HG02870 (cell line): Measurements from ENCODE around the gene CARF.
"Not testable (repeated sequence)": the region's sequence is repeated elsewhere in the genome, so short reads cannot be mapped to it uniquely, and the experiment has no call there.

Experiments
- ATAC-seq: cut with Tn5 transposase; IDR thresholded peaks from one replicate; pipeline ENCODE4 v1.9.1; 2021; ENCODE audit warnings: mild to moderate bottlenecking, moderate library complexity; ENCODE audit not compliant: unreplicated experiment

The CARF gene, protein sequence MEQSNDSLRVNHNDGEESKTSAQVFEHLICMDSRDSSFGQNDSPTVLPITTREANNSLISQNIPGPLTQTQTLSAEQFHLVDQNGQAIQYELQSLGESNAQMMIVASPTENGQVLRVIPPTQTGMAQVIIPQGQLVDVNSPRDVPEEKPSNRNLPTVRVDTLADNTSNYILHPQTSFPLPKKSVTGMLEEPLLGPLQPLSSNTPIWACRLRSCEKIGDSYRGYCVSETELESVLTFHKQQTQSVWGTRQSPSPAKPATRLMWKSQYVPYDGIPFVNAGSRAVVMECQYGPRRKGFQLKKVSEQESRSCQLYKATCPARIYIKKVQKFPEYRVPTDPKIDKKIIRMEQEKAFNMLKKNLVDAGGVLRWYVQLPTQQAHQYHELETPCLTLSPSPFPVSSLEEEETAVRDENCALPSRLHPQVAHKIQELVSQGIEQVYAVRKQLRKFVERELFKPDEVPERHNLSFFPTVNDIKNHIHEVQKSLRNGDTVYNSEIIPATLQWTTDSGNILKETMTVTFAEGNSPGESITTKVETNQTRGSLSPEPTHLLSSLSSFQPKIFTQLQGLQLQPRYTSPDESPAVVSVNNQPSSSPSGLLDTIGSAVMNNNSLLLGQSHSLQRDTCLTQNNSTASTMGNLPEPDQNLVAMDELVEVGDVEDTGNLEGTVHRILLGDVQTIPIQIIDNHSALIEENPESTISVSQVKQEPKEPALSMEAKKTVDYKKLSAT

DNA sequence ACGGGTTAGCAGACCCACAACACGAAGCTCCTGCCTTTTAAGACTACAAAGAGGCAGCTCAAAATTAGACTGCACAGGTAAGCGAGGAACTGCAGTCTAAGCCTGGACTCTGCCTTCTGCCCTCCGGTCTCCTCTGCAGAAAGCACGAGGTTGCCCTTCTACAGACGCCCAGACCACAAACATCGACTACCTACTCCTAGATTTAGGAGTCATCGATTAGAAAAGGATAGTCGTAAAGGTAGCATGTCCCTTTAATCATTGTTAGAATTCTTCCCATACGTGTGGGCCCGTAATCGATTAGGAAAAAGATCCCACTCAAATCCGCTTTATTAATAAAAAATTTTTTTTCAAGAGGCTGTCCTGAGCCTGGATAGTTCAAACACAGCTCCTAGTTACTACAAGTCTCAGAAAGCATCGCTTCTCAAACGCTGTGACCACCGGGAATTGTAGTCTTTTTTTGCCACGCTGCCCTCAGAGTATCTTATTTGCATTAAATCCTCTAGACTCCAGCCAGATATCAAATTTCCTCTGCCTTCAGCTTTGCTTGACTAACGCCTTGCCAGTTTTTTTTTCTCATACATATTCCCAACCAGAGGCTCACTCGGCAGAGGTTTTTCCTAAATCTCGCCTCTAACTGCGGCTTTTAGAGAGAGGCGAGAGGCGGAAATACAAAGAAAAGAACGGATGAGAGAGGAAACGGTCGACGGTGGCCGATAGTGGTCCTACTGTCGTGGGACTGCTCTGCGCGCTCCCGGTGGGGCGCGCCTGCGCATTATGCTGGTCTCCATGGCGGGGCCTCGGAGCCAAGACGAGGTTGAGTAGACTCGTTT is at the start of gene CARF, which contains the start of gene WDR12:
Gene CARF, plus strand, starts transcription at position 764 of the 830 bp plus-strand sequence. CDS start 29,628 bp downstream, outside the sequence.
Gene WDR12, minus strand, starts transcription at position 162 of the 830 bp plus-strand sequence. CDS start 197 bp downstream, outside the sequence.
- ATAC-seq = peak; percentile 65

DNA sequence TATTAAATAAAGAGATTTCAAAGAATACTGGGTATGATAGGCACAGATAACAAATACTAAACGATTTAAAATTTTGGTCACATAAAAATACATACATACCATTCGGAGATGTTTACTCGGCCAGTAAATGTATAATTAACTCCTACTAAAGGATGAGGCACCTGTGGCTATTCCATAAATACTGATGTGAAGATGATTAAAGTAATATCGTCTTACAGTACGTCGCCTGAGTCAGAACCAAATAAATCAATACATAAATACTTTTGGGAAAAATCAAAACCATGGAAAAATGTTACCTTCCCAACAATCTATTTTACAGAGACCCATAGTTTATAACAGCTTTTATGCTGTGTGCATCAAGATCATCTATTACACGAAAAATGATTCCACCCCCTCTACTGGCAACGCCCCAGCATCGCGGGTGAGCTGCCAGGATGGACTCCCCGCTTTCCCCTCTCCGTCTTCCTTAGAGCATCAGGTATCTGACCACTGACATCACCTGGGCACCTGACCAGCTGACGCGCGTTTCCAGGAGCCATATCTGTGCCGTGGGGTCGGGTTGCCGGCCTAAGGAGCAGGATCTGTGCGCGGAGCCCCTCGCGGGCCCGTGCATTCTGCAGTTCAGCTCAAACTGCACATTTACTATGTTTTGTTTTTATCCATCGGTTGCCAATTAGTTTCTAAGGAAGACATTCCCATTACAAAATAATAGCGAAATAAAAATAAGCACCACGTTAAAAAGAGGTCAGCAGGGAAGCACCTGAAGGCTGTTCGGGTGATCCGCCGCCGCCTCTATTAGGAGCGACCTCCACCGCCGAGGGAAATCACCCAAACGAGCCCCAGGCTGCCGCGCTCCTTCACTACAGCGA is 41.4 kb upstream of the CARF start:
- ATAC-seq = peak; percentile 78

DNA sequence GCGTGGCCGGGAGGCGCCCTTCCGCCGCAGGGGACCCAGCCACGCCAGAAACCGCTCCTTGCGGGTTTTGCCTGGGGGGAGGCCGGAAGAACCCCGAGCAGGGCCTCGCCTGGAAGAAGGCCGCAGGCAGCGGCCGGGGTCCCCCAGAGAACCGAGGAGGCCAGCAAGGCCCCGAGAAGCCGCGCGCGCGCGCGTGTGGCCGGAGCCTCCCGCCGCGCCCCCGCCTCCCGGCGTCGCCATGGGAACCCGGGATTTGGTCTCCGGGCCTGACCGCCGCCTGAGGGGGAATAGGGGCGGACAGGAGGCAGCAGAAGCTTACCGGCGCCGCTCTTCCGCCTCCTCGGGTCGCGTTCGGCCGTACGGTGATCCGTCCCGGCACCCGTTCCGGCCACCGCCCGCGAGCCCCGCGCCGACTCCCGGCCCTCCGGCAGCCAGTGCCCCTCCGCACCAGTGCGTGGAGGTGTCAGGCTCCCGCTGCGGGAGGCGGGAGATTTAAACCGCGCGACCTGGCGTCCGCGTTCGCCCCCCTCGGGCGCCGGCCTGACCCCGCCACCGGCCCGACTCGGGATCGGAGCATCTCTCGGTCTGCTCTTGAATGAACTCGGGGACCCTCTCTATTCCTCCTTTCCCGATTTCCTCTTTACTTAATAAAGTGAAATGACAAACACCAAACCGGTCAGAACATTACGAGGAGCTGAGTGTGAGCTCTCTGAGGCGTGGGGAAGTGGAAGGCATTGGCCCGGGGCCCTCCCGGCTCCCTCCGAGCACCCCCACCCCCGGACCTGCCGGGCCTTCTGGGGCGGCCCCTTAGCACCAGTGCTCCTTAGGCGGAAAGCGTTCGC is 40.6 kb upstream of the CARF start, which contains the start of gene ICA1L:
Gene ICA1L, minus strand, starts transcription at position 467 of the 842 bp plus-strand sequence. CDS start 42,757 bp downstream, outside the sequence.
- ATAC-seq = peak; percentile 43

DNA sequence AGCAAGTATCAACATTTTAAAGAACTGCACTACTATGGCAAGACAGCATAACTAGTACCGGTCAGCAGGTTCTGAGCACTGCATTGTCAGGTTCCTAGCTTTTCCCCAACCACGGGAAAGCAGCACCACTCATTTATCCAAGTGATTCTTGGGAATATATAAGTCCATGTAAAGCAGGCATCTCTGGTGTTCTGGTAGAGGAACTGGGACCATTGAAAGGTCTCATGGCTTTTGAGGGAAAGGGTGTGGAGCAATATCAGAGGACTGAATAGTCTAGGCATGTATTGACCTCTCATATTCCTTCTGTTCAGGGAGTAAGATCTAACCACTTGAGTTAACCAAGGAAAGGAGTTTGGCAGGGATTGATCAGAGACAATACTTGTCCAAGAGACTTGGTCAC is 34.4 kb upstream of the CARF start:
- ATAC-seq = no peak

DNA sequence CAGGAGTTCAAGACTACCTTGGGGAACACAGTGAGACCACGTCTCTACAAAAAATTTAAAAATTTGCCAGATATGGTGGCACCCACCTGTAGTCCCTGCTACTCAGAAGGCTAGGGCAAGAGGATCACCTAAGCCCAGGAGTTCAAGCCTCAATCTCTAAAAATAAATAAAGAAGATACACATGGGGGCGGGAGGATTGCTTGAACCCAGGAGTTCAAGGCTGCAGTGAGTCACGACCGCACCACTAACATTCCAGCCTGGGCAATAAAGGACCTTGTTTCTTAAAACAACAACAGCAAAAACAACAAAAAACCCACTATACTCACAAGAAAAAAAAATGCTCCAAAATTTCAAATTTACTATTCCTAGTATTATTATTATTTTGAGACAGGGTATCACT is 30.5 kb upstream of the CARF start:
- ATAC-seq = no peak

DNA sequence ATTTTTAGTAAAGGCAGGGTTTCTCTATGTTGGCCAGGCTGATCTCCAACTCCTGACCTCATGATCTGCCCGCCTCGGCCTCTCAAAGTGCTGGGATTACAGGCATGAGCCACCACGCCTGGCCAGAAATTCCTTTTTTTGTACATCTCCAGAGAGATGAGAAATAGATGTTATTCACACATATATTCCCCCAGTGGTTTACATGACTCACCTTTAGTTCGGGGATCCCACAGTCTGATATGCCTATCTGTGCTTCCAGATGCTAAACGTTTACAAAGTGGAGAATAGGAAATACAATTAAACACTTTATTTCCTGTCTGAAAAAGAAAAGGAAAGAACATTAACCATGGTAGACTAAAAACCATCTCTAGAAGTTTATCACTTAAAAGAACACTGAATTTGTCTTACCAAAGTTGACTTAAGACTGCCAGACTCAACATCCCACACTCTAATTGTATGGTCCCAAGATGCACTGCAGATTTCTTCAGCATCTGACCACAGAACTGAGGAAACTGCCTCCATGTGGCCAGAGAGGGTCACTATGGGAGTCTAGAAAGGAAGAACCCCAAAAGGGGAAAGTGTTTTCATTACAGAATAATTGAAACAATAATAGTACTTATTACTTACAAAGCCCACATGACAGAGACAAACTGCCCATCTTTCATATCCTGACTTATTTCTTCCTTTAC is 27.9 kb upstream of the CARF start:
- no peak for ATAC-seq

DNA sequence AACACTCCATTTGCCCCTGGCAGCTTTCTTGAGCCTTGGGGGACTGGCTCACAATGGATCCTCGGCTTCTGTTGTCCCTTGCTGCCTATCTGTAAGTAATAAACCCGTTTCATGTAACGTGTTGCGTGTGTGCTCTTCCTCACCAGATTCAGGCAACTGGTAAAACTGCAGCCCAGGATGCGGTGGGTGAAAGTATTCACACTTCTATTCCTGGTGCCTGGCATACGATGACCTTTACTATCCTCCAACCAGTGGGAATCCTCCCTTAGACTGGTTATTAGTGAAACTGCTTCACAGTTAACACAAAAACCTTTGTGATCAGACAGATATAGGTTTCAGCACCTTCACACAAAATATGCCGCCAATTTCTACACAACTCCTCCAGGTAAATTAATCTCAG is 26.9 kb upstream of the CARF start:
- ATAC-seq = no peak

DNA sequence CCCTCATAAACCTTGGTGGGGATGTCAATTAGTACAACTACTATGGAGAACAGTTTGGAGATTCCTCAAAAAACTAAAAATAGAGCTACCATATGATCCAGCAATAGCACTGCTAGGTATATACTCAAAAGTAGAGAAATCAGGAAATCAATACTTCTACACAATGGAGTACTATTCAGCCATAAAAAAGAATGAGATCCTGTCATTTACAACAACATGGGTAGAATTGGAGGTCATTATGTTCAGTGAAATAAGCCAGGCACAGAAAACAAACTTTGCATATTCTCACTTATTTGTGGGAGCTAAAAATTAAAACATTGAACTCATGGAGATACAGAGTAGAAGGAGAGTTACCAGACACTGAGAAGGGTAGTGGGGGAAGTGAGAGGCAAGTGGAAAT is 6.6 kb upstream of the CARF start:
- ATAC-seq = not testable (repeated sequence)

DNA sequence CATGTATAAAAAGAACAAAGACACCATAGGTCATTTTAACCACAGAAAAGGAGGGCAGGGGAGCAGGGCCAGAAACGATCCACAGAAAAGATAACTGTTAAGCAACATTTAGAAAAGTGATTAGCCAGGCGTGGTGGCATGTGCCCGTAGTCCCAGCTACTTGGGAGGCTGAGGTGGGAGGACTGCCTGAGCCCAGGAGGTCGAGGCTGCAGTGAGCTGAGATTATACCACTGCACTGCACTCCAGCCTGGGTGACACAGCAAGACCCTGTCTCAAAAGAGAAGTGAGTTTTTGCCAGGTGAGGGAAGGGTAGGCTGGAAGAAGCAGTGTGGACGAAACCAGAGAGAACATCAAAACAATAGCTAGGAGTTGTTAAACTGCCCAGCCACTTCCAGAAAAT is 3.9 kb upstream of the CARF start:
- ATAC-seq = no peak

DNA sequence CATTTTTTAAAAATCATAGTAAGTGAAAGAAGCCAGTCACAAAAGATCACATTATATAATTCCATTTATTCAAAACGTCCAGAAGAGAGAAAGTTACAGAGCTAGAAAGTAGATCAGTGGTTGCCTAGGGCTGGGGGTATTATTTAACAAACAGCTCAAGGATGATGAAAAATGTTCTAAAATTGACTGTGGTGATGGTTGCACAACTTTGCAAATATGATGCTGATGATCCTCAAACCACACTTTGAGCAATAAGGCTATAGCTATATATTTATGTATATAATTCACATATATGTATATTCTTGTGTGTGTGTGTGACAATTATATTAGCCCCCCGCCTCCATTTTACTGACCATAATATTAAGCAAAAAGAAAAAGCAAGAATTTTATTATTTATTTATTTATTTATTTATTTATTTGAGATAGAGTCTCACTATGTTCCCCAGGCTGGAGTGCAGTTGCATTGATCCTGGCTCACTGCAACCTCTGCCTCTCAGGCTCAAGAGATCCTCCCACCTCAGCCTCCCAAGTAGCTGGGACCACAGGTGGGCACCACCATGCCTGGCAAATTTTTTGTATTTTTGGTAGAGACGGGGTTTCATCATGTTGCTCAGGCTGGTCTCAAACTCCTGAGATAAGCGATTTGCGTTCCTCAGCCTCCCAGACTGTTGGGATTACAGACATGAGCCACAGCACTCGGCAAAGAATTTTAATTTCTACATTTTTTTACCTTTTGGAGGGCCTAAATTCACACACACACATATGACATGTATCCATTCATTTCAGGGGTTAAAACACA is 2.5 kb upstream of the CARF start:
- no peak for ATAC-seq

DNA sequence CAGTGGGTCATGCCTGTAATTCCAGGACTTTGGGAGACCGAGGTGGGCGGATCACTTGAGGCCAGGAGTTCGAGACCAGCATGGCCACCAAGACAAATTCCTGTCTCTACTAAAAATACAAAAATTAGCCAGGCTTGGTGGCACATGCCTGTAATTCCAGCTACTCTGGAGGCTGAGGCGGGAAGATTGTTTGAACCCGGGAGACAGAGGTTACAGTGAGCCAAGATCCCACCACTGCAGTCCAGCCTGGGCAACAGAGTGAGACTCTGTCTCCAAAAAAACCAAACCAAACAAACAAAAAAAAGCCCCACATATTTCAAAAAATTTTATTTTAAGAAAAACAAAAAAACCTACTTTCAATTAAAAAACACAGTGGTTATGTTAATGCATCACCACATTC is 1.8 kb upstream of the CARF start:
- not testable (repeated sequence) for ATAC-seq

DNA sequence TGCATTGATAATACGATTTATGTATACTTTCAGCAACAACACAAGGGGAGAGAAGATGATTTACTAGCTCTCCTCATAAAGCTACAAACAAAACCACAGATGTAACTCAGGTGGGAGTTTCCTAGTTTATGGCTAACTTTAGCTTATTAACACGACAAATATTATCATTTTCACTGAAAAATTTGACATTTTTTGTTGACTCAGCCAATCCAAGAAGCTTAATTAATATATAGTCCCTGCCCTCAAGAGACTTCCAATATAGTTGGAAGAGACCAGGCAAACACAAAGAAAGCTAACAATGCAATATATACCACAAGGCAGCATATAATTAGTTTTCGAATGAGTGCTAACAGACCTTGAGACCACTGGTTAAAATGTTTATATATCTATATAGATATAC is 1.4 kb upstream of the CARF start:
- no peak for ATAC-seq

DNA sequence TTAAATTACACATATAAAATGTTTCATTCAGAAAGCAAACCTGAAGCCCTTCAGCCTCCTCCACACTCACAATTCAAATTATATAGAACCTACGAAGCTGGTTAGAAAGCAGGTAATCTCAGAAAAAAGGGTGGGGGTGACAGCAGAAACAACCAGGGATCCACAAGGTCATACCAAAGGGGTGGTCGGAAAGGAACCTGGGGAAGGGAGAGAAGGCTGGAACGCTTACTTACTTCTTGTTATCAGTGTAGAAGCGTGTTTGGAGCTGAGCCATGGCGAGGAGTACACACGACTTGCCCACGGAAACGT is 918 bp upstream of the CARF start:
- ATAC-seq = peak; percentile 9

DNA sequence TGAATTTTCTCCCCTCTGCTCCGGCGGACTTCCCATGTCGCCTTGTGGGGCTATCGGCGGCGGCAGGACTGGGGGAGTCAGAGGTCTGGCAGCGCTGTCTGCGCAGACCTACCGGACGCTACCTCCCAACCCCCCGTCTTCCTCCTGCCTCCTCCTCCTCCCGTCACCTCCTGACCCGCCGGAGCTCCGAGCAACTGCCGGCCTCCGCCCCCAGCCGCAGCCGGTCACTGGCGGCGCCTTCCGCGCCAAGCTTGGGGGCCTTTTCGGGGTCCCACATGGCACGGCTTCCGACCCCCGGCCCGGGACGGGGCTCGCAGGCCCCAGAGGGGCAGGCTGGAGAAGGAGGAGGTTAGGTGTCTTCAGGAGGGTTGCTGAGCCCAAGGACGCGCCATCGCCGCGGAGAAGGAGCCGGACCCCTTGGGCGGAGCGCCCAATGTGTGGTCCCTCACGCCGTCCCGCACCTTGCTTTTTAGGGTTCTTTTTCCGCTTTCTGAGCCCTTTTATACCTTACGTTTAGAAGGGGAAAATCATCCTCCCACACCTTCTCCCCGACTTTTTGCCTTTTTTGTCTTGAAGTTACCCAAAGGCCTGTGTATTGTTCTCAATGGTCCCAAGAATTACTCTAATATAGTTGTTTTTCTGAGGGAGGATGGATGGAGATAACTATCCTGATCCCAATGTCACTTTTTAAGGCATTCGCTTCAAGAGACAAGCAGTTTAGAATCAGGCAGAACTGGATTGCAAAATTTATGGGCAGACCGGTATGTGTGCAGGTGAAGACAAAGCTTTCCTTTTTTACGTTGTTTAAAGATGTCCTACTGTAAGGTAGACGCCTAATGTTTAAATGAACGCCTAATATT is 497 bp downstream of the CARF start:
- ATAC-seq = peak; percentile 51

DNA sequence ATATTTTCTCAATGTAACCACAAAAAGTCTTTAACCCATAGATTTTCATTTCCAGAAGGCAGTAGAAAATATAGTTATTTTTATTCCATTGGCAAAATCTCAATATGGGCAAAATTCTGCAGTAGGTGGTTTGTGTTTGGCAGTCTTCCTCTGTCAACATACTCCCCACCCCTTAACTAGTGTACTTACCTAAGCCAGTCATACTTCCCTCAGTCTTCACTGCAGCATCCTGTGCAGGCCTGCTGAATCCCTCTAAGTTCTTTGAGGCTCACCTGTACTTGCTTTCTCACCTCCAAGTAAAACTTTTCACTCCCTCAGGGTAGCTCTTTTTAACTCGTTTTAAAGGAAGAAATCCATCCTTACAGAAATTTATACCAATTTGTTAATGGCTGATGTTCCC is 6.8 kb downstream of the CARF start:
- no peak for ATAC-seq

DNA sequence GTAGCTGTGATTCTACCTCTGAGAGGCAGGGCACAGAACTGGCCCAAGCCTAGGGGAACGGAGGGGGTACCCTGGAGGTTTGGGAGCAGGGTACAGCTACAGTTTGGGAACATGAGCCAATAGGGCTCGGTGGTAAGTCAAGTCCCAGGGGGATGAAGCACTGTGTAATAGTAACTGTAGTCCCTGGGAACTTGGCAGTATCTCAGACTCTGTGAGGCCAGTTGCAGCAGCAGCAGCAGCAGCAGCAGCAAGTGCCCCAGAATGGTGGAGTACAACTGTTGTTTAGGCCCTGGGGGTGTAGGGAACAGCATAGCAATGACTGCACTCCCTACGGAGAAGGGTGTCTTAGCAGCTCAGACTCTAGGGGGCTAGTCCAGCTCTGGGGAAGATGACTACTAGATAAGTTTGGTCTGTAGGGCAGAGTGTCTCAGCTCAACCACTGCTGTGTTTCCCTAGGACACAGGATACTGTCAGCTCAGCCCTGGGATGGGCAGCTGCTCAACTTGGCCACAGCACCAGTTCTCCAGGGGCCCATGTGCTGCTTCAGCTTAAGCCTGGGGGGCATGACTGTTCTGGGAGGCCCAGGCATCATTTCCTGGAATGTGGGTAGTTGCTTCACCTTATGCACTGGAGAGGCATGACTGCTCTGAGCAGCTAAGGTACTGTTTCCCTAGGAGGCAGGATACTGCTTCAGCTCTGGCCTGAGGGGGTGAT is 20.5 kb downstream of the CARF start:
- no peak for ATAC-seq

DNA sequence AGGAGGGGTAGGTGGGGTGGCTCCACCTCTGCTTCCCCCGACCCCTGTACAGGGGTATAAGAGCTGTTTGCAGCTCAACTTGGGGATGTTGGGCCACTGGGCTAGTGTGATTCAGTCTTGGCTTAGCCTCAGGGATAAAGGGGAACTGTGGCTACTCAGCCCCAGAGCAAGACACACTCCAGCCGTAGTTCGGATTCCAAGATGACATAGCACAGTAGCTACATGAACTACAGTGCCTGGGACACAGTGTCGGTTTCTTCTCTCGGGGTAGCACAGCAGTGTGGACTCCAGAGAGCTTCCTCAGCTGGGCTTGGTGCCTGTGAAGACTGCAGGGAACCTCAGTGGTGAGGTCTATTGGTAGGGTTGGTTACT is 21.1 kb downstream of the CARF start:
- no peak for ATAC-seq
